HEK293 (cell line): ENCODE measurements around the gene MRAP2.

Experiments
- CTCF ChIA-PET: fragments of 350-600 bp; formaldehyde crosslinking; extraction: SDS; loops from one replicate; lab custom pipeline; 2021; ENCODE audit warnings: antibody characterized with exemption; lab: Yijun Ruan, JAX
- POLR2A ChIA-PET: fragments of 300-600 bp; formaldehyde crosslinking; extraction: SDS; loops from one replicate; lab custom pipeline; 2020; ENCODE audit warnings: antibody characterized with exemption, inconsistent platforms; lab: Yijun Ruan, JAX
- H3K27ac ChIP-seq: fragments of 200-500 bp; sonication (Bioruptor generic); 2 replicates; pipeline ENCODE4 v1.5.1; 2014; ENCODE audit warnings: low read depth, low read length, control low read depth, inconsistent platforms; ENCODE audit errors: extremely low read depth
- H3K36me3 ChIP-seq, 2 experiments: fragments of 200-500 bp in 1 of 2; sonication (Bioruptor generic) in 1 of 2; 1 replicate in 1 of 2; 2 replicates in 1 of 2; pipeline ENCODE4 v1.5.1; 2014 to 2017; ENCODE audit warnings: inconsistent platforms in 2 of 2, low read length in 2 of 2; ENCODE audit not compliant: control insufficient read depth in 2 of 2, insufficient read depth in 1 of 2
- H3K4me1 ChIP-seq: fragments of 200-500 bp; sonication (Bioruptor generic); 2 replicates; pipeline ENCODE4 v1.5.1; 2014; ENCODE audit warnings: mild to moderate bottlenecking, low read length, inconsistent platforms; ENCODE audit not compliant: control insufficient read depth, insufficient read depth
- H3K4me3 ChIP-seq: 2 replicates; pipeline ENCODE4 v1.5.1; 2011; ENCODE audit warnings: low read depth, mild to moderate bottlenecking, control low read depth, low read length, moderate library complexity
- H3K9me3 ChIP-seq: fragments of 200-500 bp; sonication (Bioruptor generic); 2 replicates; pipeline ENCODE4 v1.5.1; 2014; ENCODE audit warnings: low read depth, low read length, inconsistent platforms; ENCODE audit not compliant: control insufficient read depth, insufficient read depth
- ELK4 ChIP-seq: IDR thresholded peaks from 2 replicates; pipeline ENCODE4 v1.6.1; 2011; ENCODE audit warnings: mild to moderate bottlenecking, low read depth, low read length, borderline replicate concordance
- ZNF10 ChIP-seq: fragments of 450-650 bp; formaldehyde crosslinking; IDR thresholded peaks from 2 replicates; pipeline ENCODE4 v1.5.1; 2017; ENCODE audit warnings: missing biosample characterization, missing genetic modification characterization
- ZNF16 ChIP-seq: fragments of 450-650 bp; formaldehyde crosslinking; IDR thresholded peaks from 2 replicates; pipeline ENCODE4 v1.5.1; 2016; ENCODE audit warnings: low read depth, missing biosample characterization, missing genetic modification characterization
- ZNF174 ChIP-seq: fragments of 450-650 bp; formaldehyde crosslinking; IDR thresholded peaks from 2 replicates; pipeline ENCODE4 v1.5.0; 2017; ENCODE audit warnings: missing biosample characterization, mild to moderate bottlenecking, missing genetic modification characterization
- ZNF391 ChIP-seq: fragments of 450-650 bp; formaldehyde crosslinking; IDR thresholded peaks from 2 replicates; pipeline ENCODE4 v1.5.1; 2016; ENCODE audit warnings: low read depth, missing biosample characterization, missing genetic modification characterization, borderline replicate concordance
- ZNF394 ChIP-seq: fragments of 450-650 bp; formaldehyde crosslinking; IDR thresholded peaks from 2 replicates; pipeline ENCODE4 v1.5.1; 2016; ENCODE audit warnings: missing biosample characterization, missing genetic modification characterization, mild to moderate bottlenecking, moderate library complexity, borderline replicate concordance
- ZNF404 ChIP-seq: fragments of 450-650 bp; formaldehyde crosslinking; IDR thresholded peaks from 2 replicates; pipeline ENCODE4 v1.5.1; 2017; ENCODE audit warnings: missing biosample characterization, missing genetic modification characterization
- ZNF426 ChIP-seq: fragments of 450-650 bp; formaldehyde crosslinking; IDR thresholded peaks from 2 replicates; pipeline ENCODE4 v1.5.1; 2017; ENCODE audit warnings: missing biosample characterization, missing genetic modification characterization, mild to moderate bottlenecking, inconsistent platforms, moderate library complexity
- ZNF473 ChIP-seq: fragments of 450-650 bp; formaldehyde crosslinking; IDR thresholded peaks from 2 replicates; pipeline ENCODE4 v1.5.1; 2017; ENCODE audit warnings: missing biosample characterization, missing genetic modification characterization
- ZNF501 ChIP-seq: fragments of 450-650 bp; formaldehyde crosslinking; IDR thresholded peaks from 2 replicates; pipeline ENCODE4 v1.5.1; 2016; ENCODE audit warnings: missing biosample characterization, missing genetic modification characterization
- ZNF626 ChIP-seq: fragments of 450-650 bp; sonication (Bioruptor Pico); formaldehyde crosslinking; IDR thresholded peaks from 2 replicates; pipeline ENCODE4 v1.5.1; 2018; ENCODE audit warnings: missing biosample characterization, missing genetic modification characterization, inconsistent platforms
- ZNF660 ChIP-seq: fragments of 450-650 bp; IDR thresholded peaks from 2 replicates; pipeline ENCODE4 v1.5.1; 2018; ENCODE audit warnings: missing biosample characterization, mild to moderate bottlenecking, missing genetic modification characterization
- ZNF747 ChIP-seq: fragments of 450-650 bp; formaldehyde crosslinking; IDR thresholded peaks from 2 replicates; pipeline ENCODE4 v1.5.1; 2016; ENCODE audit warnings: missing biosample characterization, missing genetic modification characterization
- TF ChIP-seq, protein P1 (sequence below): fragments of 450-650 bp; formaldehyde crosslinking; IDR thresholded peaks from 2 replicates; pipeline ENCODE4 v1.5.1; 2016; ENCODE audit warnings: missing biosample characterization, missing genetic modification characterization, borderline replicate concordance
- TF ChIP-seq, protein P2 (sequence below): fragments of 450-650 bp; formaldehyde crosslinking; IDR thresholded peaks from 2 replicates; pipeline ENCODE4 v1.5.1; 2016; ENCODE audit warnings: missing biosample characterization, missing genetic modification characterization, low read depth

The MRAP2 gene

DNA sequence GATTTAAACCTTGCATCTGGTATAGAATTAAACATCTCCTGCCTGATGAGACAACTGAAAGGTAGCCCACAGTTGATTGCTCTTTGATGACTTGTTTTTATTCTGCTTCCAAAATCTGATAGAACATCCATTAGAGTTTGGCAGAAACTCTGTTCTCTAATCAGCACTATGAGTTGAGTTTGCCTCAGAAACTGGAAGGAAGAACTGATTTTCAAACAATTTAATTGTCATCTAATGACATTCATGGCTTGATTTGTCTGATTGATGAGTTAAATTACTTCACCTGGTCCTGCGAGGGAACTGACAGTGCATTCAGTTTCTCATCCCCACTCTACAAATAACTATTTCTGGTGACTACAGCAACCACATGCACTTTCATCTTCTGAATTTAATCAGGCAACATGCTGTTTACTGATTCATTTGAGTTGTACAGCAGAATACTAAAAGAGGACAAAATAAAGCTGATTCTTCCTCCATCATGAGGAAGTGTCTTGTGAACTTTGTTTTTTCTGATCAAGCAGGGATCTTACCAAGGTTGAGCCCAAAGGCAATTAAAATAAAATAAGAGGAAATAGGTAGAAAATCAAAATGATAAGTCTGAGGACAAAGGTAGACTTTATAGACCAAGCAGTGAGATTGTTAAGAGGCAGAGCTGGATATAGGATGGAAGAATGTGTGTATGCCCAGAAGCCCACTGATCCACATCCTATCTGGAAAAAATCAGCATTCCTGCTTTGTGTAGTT, 15.7 kb upstream of the MRAP2 start (continued):
- TF ChIP-seq, protein P1, sequence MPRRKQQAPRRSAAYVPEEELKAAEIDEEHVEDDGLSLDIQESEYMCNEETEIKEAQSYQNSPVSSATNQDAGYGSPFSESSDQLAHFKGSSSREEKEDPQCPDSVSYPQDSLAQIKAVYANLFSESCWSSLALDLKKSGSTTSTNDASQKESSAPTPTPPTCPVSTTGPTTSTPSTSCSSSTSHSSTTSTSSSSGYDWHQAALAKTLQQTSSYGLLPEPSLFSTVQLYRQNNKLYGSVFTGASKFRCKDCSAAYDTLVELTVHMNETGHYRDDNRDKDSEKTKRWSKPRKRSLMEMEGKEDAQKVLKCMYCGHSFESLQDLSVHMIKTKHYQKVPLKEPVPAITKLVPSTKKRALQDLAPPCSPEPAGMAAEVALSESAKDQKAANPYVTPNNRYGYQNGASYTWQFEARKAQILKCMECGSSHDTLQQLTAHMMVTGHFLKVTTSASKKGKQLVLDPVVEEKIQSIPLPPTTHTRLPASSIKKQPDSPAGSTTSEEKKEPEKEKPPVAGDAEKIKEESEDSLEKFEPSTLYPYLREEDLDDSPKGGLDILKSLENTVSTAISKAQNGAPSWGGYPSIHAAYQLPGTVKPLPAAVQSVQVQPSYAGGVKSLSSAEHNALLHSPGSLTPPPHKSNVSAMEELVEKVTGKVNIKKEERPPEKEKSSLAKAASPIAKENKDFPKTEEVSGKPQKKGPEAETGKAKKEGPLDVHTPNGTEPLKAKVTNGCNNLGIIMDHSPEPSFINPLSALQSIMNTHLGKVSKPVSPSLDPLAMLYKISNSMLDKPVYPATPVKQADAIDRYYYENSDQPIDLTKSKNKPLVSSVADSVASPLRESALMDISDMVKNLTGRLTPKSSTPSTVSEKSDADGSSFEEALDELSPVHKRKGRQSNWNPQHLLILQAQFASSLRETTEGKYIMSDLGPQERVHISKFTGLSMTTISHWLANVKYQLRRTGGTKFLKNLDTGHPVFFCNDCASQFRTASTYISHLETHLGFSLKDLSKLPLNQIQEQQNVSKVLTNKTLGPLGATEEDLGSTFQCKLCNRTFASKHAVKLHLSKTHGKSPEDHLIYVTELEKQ, result no peak
- TF ChIP-seq ELK4, result no peak
- TF ChIP-seq ZNF16, result no peak
- no peak for TF ChIP-seq ZNF174
- no peak for TF ChIP-seq ZNF394
- TF ChIP-seq, protein P2, sequence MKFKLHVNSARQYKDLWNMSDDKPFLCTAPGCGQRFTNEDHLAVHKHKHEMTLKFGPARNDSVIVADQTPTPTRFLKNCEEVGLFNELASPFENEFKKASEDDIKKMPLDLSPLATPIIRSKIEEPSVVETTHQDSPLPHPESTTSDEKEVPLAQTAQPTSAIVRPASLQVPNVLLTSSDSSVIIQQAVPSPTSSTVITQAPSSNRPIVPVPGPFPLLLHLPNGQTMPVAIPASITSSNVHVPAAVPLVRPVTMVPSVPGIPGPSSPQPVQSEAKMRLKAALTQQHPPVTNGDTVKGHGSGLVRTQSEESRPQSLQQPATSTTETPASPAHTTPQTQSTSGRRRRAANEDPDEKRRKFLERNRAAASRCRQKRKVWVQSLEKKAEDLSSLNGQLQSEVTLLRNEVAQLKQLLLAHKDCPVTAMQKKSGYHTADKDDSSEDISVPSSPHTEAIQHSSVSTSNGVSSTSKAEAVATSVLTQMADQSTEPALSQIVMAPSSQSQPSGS (tag by site-specific recombination), result no peak
- no peak for TF ChIP-seq ZNF501 (tag by site-specific recombination)
- TF ChIP-seq ZNF391 (tag by site-specific recombination), result no peak
- TF ChIP-seq ZNF660 (tag by site-specific recombination), result no peak
- no peak for TF ChIP-seq ZNF747 (tag by site-specific recombination)
- TF ChIP-seq ZNF473 (tag by site-specific recombination), result no peak
- TF ChIP-seq ZNF404 (tag by site-specific recombination), result no peak
- TF ChIP-seq ZNF10 (tag by site-specific recombination), result no peak
- no peak for TF ChIP-seq ZNF626

DNA sequence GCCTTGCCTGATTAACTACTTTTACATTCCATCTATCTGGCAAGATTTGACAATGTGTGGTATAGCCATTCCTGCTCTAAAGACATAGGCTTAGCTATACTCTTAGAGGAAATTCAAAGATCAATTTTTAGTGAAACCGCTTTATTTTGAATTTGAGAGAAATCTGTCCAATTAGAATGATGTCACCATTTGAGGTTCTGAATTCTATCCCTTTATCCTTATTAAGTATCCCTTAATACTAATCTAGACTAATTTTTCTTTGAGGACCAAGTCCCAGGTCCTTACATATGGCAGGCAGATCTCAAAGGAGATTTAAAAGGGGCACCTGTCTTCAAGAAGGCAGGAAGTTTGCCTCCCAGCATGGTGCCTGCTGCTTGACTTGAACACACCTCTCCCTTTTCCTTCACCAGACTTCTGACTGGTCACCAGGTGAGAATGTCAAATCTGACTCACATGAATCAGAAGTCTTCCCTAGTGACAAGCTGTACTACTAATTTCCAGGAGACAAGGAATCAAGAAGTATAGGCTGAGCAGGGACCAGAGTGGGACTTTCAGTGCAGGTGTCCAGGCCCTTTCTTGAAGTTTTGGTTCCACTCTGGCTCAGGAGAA, 15.0 kb upstream of the MRAP2 start:
- ChIA-PET POLR2A (no interaction called here), CTCF (interaction anchor here (0.7 kb wide), 1 partner anchor 1464 kb away, joined by 3 read pairs; no protein-coding TSS in a partner anchor)

More for the DNA sequence above, 15.0 kb upstream of the MRAP2 start:
- TF ChIP-seq ZNF426 (tag by site-specific recombination), result no peak
- TF ChIP-seq, protein P2 (tag by site-specific recombination), result peak; percentile 64; the same call in 1 of the 2 replicates
- TF ChIP-seq, all 188 proteins: peak for 1
- no peak overlapping the region for H3K27ac ChIP-seq
- H3K9me3 ChIP-seq, result no peaks in the 10 kb centered on the region
- no peaks in the 10 kb centered on the region for H3K36me3 ChIP-seq
- no peak overlapping the region for H3K4me3 ChIP-seq
- H3K4me1 ChIP-seq, result no peaks in the 10 kb centered on the region
